SK-N-SH treated with all-trans-retinoic acid at 6 μM for 48 hours (cell line): ENCODE measurements around the gene DNAH14.

Experiments used
- ARNTL ChIP-seq: fragments of 450-650 bp; formaldehyde crosslinking; IDR thresholded peaks from 2 replicates; pipeline ENCODE4 v1.5.0; 2020; ENCODE audit warnings: low read depth, mild to moderate bottlenecking, moderate library complexity, borderline replicate concordance
- BACH2 ChIP-seq: fragments of 250-450 bp; sonication (Bioruptor Pico); IDR thresholded peaks from 2 replicates; pipeline ENCODE4 v1.9.0; 2021; ENCODE audit warnings: mild to moderate bottlenecking, borderline replicate concordance
- ESRRG ChIP-seq: fragments of 250-450 bp; sonication (Bioruptor Pico); IDR thresholded peaks from 2 replicates; pipeline ENCODE4 v1.6.1; 2021; ENCODE audit warnings: mild to moderate bottlenecking
- PPARA ChIP-seq: fragments of 250-450 bp; sonication (Bioruptor Pico); IDR thresholded peaks from 2 replicates; pipeline ENCODE4 v1.5.0; 2020; ENCODE audit warnings: mild to moderate bottlenecking, borderline replicate concordance
- RARB ChIP-seq: fragments of 250-450 bp; sonication (Bioruptor Pico); IDR thresholded peaks from 2 replicates; pipeline ENCODE4 v1.8.0; 2021; ENCODE audit warnings: mild to moderate bottlenecking, moderate library complexity
- SNAI2 ChIP-seq: fragments of 250-450 bp; sonication (Bioruptor Pico); IDR thresholded peaks from 2 replicates; pipeline ENCODE4 v1.5.0; 2020; ENCODE audit warnings: mild to moderate bottlenecking, moderate library complexity
- TF ChIP-seq, protein P1 (sequence below): fragments of 250-450 bp; sonication (Bioruptor Pico); IDR thresholded peaks from 2 replicates; pipeline ENCODE4 v1.5.1; 2020; ENCODE audit warnings: low read depth, mild to moderate bottlenecking, moderate library complexity
- TF ChIP-seq, protein P2 (sequence below): fragments of 250-450 bp; sonication (Bioruptor Pico); IDR thresholded peaks from 2 replicates; pipeline ENCODE4 v1.8.0; 2020; ENCODE audit warnings: mild to moderate bottlenecking, moderate library complexity, borderline replicate concordance
- TF ChIP-seq, protein P3 (sequence below): fragments of 250-450 bp; sonication (Bioruptor Pico); IDR thresholded peaks from 2 replicates; pipeline ENCODE4 v1.5.0; 2020; ENCODE audit warnings: mild to moderate bottlenecking, moderate library complexity

DNA sequence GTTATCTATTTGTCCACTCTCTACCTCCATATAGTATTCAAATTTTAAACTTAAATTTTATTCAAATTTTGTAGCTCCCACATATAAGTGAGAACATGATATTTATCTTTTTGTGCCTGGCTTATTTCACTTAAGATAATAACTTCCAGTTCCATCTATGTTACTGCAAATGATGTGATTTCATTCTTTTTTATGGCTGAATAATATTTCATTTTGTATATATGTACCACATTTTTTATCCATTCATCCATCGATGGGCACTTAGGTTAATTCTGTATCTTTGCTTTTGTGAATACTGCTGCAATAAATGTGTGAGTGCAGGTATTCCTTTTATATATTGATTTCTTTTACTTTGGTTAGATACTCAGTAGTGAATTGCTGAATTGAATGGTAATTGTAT is 2.1 kb downstream of the DNAH14 start:
- TF ChIP-seq RARB (CRISPR knock-in tag) (no peak), PPARA (CRISPR knock-in tag) (no peak), ESRRG (CRISPR knock-in tag) (no peak), SNAI2 (CRISPR knock-in tag) (no peak), BACH2 (CRISPR knock-in tag) (no peak), ARNTL (CRISPR knock-in tag) (no peak)
- TF ChIP-seq, protein P1, sequence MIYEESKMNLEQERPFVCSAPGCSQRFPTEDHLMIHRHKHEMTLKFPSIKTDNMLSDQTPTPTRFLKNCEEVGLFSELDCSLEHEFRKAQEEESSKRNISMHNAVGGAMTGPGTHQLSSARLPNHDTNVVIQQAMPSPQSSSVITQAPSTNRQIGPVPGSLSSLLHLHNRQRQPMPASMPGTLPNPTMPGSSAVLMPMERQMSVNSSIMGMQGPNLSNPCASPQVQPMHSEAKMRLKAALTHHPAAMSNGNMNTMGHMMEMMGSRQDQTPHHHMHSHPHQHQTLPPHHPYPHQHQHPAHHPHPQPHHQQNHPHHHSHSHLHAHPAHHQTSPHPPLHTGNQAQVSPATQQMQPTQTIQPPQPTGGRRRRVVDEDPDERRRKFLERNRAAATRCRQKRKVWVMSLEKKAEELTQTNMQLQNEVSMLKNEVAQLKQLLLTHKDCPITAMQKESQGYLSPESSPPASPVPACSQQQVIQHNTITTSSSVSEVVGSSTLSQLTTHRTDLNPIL = no peak
- TF ChIP-seq, protein P2, sequence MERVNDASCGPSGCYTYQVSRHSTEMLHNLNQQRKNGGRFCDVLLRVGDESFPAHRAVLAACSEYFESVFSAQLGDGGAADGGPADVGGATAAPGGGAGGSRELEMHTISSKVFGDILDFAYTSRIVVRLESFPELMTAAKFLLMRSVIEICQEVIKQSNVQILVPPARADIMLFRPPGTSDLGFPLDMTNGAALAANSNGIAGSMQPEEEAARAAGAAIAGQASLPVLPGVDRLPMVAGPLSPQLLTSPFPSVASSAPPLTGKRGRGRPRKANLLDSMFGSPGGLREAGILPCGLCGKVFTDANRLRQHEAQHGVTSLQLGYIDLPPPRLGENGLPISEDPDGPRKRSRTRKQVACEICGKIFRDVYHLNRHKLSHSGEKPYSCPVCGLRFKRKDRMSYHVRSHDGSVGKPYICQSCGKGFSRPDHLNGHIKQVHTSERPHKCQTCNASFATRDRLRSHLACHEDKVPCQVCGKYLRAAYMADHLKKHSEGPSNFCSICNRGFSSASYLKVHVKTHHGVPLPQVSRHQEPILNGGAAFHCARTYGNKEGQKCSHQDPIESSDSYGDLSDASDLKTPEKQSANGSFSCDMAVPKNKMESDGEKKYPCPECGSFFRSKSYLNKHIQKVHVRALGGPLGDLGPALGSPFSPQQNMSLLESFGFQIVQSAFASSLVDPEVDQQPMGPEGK (CRISPR knock-in tag) = no peak
- TF ChIP-seq, protein P3, sequence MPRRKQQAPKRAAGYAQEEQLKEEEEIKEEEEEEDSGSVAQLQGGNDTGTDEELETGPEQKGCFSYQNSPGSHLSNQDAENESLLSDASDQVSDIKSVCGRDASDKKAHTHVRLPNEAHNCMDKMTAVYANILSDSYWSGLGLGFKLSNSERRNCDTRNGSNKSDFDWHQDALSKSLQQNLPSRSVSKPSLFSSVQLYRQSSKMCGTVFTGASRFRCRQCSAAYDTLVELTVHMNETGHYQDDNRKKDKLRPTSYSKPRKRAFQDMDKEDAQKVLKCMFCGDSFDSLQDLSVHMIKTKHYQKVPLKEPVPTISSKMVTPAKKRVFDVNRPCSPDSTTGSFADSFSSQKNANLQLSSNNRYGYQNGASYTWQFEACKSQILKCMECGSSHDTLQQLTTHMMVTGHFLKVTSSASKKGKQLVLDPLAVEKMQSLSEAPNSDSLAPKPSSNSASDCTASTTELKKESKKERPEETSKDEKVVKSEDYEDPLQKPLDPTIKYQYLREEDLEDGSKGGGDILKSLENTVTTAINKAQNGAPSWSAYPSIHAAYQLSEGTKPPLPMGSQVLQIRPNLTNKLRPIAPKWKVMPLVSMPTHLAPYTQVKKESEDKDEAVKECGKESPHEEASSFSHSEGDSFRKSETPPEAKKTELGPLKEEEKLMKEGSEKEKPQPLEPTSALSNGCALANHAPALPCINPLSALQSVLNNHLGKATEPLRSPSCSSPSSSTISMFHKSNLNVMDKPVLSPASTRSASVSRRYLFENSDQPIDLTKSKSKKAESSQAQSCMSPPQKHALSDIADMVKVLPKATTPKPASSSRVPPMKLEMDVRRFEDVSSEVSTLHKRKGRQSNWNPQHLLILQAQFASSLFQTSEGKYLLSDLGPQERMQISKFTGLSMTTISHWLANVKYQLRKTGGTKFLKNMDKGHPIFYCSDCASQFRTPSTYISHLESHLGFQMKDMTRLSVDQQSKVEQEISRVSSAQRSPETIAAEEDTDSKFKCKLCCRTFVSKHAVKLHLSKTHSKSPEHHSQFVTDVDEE (CRISPR knock-in tag) = no peak
